ENCODE measurements around the gene CDH15.

The CDH15 gene

DNA sequence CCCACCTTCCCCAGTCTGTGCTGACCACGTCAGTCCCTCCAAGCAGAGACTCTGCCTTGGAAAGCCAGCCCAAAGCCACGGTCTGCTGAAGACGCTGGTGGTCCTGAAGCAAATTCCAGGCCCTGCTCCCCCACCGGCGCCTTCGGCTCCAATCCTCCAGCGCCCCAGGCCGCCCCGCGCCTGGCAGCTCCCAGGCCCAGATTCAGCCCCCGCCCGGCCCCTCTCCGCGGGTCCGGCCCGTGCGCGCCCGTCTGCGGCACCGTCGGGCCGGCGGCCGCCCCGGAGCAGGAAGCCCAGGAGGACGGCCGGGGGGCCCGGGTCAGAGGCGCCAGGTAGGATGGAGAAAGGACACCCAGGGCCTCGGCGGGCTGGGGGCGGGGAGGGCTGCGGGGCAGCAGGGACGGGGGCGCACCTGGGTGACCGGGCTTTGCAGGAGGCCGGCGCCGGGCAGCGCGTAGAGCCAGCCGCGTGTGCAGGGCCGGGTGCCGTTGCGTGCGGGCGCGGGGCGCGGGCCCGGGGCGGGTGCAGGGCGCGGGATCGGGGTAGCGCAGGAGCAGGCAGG, 29.4 kb downstream of the CDH15 start:
- DNase-seq: no peak

DNA sequence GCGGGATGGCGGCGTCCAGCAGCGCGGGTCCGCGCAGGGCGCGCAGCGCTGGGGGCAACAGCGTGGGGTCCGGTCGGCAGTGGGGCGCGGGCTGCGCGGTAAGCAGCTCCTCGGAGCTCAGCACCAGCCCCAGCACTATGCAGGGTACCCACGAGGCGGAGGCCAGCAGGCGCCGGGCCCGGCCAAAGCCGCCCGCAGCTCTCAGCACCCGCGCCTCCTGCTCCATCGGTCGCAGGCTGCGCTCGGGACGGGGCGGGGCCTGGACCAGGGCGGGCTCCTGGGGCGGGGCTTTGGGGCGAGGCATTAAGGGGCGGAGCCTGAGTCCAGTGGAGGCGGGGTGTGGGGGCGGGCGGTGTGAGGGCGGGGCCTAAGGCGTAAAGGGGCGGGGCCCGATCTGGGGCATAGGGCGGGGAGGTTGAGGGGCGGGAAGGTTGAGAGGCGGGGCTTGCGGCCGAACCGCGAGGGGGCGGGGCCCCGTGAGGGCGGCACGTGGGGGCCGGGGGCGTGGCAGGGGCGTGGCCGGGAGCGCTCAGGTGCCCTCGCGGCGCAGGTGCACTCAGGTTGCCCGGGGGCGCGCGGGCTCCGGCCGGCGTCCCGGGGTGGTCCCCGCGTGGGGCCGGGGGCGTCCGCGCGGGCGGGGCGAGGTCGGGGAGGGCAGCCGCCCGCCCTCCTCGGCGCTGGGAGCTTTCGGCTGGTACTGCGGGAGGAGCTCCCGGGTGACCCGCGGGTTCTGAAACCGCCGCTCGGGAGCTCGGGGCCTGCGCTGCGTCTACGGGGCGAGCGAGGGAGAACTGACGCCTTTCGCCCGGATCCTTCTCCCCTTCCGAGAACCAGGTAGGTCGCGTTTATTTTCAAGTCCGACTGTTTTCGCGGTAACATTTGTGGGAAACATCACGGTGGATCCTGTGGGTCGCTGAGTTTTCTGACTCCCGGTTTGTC, 30.2 kb downstream of the CDH15 start:
- peak; percentile 59 for DNase-seq

DNA sequence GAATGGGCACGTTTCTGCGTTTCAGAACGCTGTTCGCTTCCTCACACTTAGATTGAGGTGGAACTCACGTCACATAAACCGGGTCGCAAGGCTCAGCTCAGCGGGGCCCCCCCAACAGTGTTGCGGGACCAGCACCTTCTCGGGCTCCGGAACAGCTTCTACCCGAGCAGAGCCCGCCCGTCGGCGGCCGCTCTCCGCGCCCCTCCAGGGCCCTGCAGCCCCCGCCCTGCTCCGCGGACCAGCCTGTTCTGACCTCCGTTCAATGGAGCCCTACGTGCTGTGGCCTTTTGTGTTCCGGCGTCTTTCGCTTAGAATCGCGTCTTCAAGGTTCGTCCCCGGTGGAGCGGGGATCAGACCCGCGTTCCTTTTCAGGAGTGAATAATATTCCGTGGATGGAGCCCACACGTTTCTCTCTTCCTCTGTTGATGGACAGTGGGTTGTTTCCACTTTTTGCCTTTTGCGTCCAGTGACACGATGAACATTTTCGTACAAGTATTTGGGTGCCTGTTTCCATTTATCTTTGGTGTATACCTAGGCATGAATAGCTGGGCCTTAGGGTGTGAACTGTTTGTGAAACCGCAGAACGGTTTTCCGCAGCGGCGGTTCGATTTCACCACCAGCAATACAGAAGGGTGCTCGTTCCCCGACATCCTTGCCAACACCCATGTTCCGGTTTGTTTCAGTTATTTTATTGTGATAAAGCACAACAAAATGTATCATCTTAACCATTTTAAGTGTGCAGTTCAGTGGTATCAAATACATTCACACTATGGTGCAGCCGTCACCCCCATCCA, 31.1 kb downstream of the CDH15 start:
- no peak for DNase-seq

DNA sequence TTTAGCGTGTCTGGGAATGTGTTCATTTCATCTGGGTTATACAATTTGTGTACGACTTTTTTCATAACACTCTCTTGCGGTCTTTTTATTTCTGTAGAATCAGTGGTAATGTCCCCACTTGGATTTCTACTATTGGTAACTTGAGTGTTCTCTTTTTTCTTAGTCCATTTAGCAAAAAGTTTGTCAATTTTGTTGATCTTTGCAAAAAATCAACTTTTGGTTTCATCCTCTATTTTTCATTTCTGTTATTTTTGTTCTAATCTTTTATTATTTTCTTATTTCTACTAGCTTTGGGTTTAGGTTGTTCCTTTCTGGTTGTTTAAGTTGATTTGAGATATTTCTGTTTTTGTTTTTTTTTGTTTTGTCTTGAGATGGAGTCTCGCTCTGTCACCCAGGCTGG, 36.4 kb downstream of the CDH15 start:
- no peak for DNase-seq

DNA sequence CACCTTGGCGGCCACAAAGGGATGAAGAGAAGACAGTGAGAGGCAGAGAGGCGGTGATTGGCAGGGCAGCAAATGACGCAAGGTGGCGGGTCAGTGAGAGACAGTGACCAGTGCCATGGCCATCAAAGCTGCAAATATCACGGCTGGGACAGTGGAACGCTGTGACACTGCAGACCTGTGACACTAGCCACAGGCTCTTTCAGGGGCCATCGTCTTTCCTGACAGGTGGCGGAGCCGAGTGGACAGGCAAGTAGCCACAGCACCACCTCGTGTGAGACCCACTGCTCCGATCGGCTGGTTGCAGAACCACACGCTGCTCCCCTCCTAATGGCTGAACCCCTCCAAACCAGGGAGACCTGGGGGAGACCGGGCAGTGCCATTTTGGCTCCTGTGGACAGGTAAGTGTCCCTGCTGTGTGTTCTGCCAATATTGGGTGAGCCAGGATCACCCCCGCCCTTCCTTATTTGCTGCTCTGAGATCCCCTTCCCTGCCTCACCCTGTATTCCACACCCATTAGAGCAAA, 38.0 kb downstream of the CDH15 start:
- DNase-seq: no peak

DNA sequence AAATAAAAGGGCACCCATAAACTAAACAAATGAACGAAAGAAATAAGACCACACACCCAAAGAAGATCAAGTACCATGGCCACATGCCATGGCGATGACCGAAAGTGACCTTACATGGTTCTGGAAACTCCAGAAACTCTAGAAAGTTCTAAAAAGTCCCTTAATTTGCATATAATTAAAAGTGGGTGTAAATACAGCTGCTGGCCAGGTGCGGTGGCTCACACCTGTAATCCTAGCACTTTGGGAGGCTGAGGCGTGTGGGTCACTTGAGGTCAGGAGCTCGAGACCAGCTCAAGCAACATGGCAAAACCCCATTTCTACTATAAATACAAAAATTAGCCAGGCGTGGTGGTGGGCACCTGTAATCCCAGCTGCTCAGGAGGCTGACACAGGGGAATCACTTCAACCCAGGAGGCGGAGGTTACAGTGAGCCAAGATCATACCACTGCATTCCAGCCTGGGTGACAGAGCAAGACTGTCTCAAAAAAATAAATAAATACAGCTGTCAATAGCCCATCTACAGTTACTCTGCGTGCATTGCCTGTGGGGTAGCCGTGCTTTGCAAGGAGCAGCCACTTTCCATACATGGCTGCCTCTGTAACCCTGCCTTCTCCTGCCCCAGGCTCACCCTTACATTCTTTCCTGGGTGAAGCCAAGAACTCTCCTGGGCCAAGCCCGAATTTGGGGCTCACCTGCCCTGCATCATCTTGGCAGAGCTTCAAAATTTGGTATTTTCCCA, 38.8 kb downstream of the CDH15 start:
- DNase-seq: no peak

DNA sequence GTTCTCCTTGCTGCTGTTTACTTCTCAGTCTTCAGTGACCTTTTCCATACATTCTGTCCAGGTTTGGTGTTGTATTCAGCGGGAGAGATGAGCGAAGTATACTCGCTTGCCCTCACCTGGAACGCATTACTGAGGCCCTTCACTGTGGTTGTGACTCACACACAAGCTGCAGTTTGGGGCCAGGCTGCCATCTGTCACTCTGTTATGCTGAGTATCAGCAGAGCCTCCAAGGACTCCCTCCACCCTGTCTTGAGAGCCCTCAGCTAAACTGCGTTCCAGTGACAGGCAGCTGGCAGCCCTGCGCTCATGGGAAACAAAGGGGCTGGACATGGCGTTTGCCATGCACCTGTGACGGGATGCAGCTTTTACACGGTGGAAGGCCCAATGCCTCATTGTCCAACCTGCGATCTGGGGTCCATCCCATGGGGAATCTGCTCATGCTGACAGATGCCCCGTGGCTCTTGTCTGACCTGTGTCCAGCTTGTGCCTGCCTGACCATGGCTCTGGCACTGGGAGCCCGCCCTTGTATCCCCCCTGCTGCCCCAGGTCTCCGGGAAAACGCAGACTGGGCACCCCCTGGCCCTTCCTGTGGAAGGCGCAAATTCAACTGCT, 39.5 kb downstream of the CDH15 start:
- DNase-seq: no peak

DNA sequence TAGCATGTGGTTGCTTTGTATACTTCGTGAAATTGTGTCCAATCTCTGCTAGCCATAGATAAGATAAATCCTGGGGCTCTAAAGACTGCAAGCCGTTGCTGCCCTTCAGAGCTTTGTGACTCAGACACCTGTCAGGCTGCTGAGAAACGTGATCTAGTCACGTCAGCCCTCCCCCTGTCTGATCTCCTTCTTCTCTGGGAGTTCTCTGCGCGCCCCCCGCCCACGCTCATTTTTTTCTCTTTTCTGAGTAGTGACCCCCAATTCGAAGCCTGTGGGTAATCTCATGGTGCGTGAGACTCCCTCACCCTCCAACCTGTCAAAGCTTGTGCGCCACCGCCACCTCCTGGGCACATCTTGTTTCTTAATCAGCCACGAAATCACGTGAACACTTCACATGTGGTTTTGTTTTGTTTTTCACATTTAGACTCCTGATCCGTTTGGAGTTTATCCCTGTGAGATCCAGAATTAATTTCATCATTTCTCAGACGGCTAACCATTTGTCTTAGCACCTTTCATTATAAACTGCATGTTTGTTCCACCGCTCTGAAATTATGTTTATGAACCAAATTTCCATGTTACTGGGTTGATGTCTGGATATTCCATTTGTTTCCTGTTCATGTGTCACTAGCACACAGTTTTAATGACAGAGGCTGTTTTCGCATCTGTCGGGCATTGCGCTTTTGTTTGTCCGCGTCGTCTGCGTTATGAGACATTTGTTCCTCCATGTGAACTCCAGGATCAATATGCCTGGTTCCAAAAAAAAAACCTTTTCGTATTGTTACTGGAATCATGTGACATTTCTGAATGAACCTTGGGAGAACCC, 45.0 kb downstream of the CDH15 start:
- DNase-seq: peak; percentile 82

DNA sequence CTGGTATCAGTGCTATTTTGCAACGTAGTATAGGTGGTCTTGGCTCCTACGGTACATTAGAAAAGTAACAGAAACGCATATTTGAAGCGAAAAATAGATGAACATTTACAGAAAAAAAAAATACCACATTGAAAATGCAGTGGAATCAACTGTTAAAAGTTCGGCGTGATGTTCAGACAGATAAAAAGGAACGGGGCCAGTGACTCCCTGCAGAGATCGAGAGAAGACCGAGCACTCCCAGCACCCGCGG, 45.5 kb downstream of the CDH15 start:
- DNase-seq: no peak

DNA sequence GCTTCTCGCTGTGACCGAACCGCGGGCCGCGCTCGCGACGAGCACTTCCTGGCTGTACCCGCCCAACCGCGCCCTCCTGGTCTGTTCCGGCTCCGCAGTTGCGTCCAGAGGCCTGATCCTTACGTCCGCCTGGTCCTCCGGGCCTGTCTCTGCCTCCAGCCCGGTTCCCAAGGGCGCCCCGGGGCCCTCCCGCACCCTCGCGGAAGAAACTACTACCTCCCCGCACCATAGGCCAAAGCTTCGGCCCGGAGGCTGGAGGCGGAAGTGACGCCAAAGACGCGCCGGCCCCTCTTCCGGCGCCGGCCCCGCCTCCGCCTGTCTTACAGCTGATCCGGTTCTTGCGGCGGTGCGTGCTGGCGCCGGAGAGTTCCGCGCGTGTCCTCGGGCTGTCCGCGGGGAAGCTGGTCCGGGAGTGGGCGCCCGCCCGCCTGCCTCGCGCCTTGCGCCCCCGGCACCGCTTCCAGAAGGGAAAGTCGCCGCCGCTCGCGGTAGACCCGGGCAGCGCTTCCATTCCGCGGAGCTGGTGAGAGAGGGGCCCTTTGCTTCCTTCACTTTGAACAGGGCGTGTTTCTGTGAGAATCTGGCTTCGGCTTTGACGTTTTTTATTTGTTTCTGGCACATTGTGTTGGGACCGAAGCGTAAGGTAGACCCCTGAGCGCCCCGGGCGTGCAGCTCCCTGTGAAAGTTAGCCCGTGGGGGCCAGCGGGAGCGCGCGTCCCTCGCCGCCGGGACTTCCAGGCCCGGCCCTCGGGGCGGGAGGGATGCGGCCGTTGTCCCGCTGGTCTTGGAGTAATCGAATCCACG, 46.0 kb downstream of the CDH15 start, which contains the start of gene ZNF778:
Gene ZNF778 (plus strand): TSS at position 316 of the 804 bp plus-strand sequence. CDS start 3,425 bp downstream, outside the sequence.
- peak; percentile 75 for DNase-seq

DNA sequence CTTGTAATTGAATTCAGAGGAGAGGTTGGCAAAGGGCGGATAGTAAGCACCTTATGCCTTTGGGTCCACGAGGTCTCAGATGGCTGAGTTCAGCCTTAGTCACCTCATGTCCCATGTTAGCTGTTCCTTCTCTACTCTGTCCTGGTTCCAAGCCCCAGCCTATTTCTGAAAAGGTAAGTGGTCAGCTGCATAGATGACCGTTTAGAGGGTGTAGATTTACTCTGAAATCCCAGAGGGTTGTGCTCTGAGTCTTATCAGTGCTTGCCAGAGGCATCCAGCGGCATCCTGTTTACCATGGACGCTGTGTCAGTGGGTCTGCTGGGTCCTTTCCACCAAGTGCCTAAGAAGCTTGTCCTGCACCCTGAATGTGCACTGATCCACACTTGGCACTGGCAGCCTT, 47.8 kb downstream of the CDH15 start:
- DNase-seq: no peak

DNA sequence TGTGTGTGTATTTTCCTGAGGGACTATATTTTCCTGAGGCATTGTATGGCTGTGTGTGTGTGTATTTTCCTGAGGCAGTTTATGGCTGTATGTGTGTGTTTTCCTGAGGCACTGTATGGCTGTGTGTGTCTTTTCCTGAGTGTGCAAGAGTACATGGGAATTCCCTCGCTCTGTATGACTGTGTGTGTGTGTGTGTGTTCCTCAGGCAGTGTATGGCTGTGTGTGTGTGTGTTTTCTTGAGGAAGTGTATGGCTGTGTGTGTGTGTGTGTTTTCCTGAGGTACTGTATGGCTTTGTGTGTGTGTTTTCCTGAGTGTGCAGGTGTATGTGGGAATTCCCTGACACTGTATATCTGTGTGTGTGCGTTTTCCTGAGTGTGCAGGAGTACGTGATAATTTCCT, 50.1 kb downstream of the CDH15 start:
- no peak for DNase-seq

DNA sequence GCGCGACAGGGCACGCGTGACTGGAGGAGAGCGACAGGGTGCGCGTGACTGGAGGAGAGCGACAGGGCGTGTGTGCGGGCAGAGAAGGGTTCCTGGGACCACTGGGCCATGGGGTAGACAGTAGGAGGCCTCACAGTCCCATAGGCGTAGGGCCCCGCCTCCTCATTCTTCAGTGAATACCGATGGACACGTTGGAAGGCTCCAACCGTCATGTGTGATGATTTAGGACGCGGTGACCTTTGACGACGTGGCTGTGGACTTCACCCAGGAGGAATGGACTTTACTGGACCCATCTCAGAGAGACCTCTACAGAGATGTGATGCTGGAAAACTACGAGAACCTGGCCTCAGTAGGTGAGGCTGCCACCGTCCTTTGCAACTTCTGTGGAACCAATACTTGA, 51.4 kb downstream of the CDH15 start:
- no peak for DNase-seq

DNA sequence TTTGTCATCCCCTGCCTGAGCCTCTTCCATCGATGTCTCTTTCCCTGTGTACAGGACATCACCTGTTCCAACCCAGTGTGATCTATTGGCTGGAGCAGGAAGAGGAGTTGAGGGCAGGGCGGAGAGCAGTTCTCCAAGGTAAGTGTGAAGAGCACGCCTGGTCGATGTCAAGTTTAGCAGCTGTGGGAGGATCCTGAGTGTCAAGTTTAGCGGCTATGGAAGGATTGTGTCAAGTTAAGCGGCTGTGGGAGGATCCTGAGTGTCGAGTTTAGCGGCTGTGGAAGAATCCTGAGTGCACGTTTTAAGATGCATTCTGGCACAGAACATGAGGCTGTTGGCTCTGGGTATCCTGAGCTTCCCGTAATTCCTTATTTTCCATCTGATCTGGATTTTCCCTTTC, 53.1 kb downstream of the CDH15 start:
- DNase-seq: no peak

DNA sequence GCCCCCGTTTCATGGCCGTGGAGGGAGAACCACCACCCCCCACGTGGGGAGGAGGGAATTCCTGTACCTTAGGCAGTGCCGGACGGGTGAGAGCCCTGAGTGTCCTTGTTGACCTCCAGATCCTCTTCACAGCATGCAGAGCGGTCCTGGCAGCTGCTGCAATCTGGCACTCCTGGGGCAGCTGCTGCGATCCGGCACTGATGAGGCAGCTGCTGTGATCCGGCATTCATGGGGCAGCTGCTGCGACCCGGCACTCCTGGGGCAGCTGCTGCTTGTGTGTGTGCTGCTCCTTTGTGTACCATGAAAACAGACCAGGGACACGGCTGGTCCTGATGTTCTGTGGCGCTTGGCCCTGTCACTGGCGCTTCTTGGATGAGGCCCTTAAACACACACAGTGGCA, 58.7 kb downstream of the CDH15 start:
- no peak for DNase-seq

DNA sequence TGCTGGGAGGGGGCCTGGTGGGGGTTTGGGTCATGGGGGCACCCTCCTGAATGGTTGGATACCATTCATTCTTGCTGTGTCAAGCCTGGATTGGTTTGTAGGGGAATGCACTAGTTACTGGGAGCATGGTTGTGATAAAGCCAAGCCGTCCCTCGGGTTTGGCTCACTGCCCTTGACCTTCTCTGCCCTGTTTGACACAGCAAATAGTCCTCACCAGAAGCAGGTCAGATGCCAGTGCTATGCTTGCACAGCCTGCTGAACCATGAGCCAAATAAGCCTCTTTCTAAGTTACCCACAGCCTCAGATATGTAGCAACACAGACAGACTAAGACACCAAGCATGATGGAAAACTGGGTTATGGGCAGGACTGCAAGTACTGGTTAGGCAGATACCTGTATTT, 60.6 kb downstream of the CDH15 start:
- no peak for DNase-seq

DNA sequence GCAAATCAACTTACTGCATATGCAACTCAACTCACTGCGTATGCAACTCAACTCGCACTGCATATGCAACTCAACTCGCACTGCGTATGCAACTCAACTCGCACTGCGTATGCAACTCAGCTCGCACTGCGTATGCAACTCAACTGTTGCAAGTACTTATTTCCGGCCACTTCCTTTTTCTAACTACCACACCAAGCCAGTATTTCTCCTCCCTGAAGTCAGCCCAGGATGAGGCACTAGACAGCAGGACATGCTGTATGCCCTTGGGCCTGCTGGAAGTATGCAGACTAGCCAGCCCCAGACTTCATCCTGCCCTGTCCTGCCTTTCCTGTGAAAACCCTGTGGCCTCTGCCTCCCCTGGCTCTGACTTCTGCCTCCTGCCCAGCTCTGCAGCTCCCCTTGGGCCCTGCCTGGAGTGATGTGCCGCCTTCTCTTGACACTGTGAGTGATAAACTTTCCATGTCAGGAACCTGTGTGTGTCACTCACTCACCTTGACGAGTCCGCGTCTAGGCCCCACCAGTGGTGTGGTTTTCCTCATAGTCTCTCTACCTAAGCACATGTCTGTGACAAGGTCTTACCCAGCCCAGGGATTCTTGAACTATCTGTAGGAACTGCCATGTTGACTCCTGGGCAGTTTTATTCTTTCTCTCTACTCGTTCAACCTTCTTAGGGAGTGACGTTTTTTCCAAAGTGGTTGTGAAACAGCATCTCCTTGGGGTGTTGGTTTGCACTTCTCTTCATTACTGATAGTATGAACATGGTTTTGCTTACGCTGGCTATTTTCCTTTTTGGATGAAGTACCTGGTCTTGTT, 62.3 kb downstream of the CDH15 start:
- DNase-seq: no peak

DNA sequence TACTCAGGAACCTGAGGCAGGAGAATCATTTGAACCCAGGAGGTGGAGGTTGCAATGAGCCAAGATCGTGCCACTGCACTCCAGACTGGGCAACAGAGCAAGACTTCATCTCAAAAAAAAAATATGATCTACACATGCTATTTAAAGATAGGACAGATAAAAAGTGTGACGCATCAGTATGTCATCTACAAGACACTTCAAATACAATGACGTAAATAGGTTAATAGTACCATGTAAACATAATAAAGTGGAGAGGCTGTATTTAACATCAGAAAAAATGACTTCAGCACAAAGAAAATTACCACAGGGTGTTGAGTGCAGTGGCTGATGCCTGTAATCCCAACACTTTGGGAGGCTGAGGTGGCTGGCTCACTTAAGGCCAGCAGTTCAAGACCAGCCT, 66.2 kb downstream of the CDH15 start:
- no peak for DNase-seq

DNA sequence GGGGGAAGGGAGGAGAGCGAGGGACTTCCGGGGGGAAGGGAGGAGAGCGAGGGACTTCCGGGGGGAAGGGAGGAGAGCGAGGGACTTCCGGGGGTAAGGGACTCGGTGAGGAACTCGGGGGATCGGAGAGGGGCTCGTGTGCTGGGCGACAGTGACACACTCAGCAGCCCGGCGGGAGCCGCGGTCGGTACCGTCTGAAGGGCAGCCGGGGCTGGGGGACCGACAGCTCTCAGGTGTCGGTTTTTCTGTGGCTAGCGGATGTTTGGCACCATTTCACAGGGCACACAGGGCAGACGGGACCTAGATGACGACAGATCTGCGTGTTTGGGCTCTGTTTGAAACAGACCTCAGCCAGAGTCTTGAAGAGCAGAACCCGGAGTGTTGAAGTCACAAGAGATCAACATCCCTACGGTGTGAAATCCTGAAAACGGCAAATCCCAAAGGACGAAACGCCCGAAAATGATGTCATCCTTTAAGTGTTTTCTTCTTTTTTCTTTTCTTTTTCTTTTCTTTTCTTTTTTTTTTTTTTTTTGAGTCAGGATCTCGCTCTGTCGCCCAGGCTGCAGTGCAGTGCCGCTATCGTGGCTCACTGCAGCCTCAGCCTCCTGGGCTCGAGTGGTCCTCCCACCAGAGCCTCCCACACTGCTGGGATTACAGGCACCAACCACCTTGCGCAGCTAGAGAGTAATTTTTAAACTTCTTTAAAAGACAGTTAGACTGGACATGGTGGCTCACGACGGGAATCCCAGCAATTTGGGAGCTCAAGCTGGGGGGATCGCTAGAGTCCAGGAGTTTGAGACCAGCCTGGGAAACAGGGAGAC, 69.8 kb downstream of the CDH15 start:
- DNase-seq: peak; percentile 83

Measured in effector CD4-positive, alpha-beta T cell (primary cell).